ENCODE measurements around the gene PAPPA. TPM values are rescaled to one million over a fixed set of nuclear protein-coding genes. Genes with fewer than 3 reads are reported as not detected.

Gene PAPPA
- total and polyA plus RNA-seq, 4 experiments from 2014 or later = not detected

GRCh38 chr9:116152941-116153764 is 438 bp upstream of the PAPPA start:
- Histone ChIP-seq H3K36me3 (ENCODE audit: insufficient read depth, low read length) (no peaks in the 10 kb centered on the region), H3K4me1 (ENCODE audit: insufficient read depth, low read length) (no peaks in the 10 kb centered on the region), H3K27me3 (ENCODE audit: insufficient read depth, low read length) (peaks cover 6% of the 10 kb centered on the region), H3K9me3 (ENCODE audit: control insufficient read depth in 1 of 2, low read length in 2 of 2) (no peaks in the 10 kb centered on the region), H3K4me3 (ENCODE audit: low read length in 2 of 2) (no peak overlapping the region), H3K27ac (ENCODE audit: low read depth, low read length) (no peak overlapping the region)
- Mint-ChIP-seq H3K9me3 (peaks cover 0 to 7% (median 0%) of the 10 kb centered on the region in 8 donors), H3K27ac (no peak overlapping the region), H3K36me3 (no peaks in the 10 kb centered on the region), H3K4me1 (peaks cover 0 to 3% (median 1%) of the 10 kb centered on the region in 4 donors), H3K4me3 (peak overlapping the region in 1 of 8 donors; percentile 41), H3K27me3 (peaks cover 36 to 39% of the 10 kb centered on the region in 2 donors)
- ChIA-PET POLR2A (ENCODE audit: partially characterized antibody) (no interaction called here), CTCF (ENCODE audit: partially characterized antibody) (interaction anchor here (0.6 kb wide), 1 partner anchor 44 kb away, joined by 4 read pairs; no protein-coding TSS in a partner anchor)
- intact Hi-C loops (cut with micrococcal nuclease) = no loop called here
- DNase-seq = no peak

GRCh38 chr9:116154334-116154975 is 864 bp downstream of the PAPPA start:
- CTCF ChIA-PET (ENCODE audit: partially characterized antibody) = no interaction called here
- Histone ChIP-seq H3K4me1 (ENCODE audit: insufficient read depth, low read length) (no peaks in the 10 kb centered on the region), H3K36me3 (ENCODE audit: insufficient read depth, low read length) (no peaks in the 10 kb centered on the region), H3K27ac (ENCODE audit: low read depth, low read length) (no peak overlapping the region), H3K9me3 (ENCODE audit: control insufficient read depth in 1 of 2, low read length in 2 of 2) (no peaks in the 10 kb centered on the region), H3K27me3 (ENCODE audit: insufficient read depth, low read length) (peaks cover 6% of the 10 kb centered on the region), H3K4me3 (ENCODE audit: low read length in 2 of 2) (no peak overlapping the region)
- Mint-ChIP-seq H3K36me3 (no peaks in the 10 kb centered on the region), H3K9me3 (peaks cover 0 to 7% (median 0%) of the 10 kb centered on the region in 8 donors), H3K27me3 (peaks cover 48 to 49% of the 10 kb centered on the region in 2 donors), H3K4me3 (peak overlapping the region in 1 of 8 donors; percentile 39), H3K27ac (no peak overlapping the region), H3K4me1 (peaks cover 0 to 3% (median 1%) of the 10 kb centered on the region in 4 donors)
- intact Hi-C loops (cut with micrococcal nuclease) = no loop called here
- POLR2A ChIA-PET (ENCODE audit: partially characterized antibody) = no interaction called here
- no peak for DNase-seq

GRCh38 chr9:116154976-116155697 is 1.5 kb downstream of the PAPPA start:
- DNase-seq = no peak
- H3K4me1 Mint-ChIP-seq = peaks cover 0 to 3% (median 1%) of the 10 kb centered on the region in 4 donors
- POLR2A ChIA-PET (ENCODE audit: partially characterized antibody) = no interaction called here
- no peaks in the 10 kb centered on the region for H3K36me3 Mint-ChIP-seq
- peak overlapping the region in 5 of 8 donors; percentile 8 to 59 (median 39) for H3K4me3 Mint-ChIP-seq
- no peak overlapping the region for H3K27ac Mint-ChIP-seq
- peaks cover 47% of the 10 kb centered on the region in 2 donors for H3K27me3 Mint-ChIP-seq
- Histone ChIP-seq H3K36me3 (ENCODE audit: insufficient read depth, low read length) (no peaks in the 10 kb centered on the region), H3K4me1 (ENCODE audit: insufficient read depth, low read length) (no peaks in the 10 kb centered on the region), H3K27me3 (ENCODE audit: insufficient read depth, low read length) (peaks cover 6% of the 10 kb centered on the region), H3K27ac (ENCODE audit: low read depth, low read length) (no peak overlapping the region), H3K9me3 (ENCODE audit: control insufficient read depth in 1 of 2, low read length in 2 of 2) (no peaks in the 10 kb centered on the region), H3K4me3 (ENCODE audit: low read length in 2 of 2) (no peak overlapping the region)
- intact Hi-C loops (cut with micrococcal nuclease) = no loop called here
- H3K9me3 Mint-ChIP-seq = peaks cover 0 to 6% (median 0%) of the 10 kb centered on the region in 8 donors
- CTCF ChIA-PET (ENCODE audit: partially characterized antibody) = no interaction called here

- ChIA-PET CTCF (ENCODE audit: partially characterized antibody) (no interaction called here), POLR2A (ENCODE audit: partially characterized antibody) (no interaction called here)
- peaks cover 6% of the 10 kb centered on the region for H3K27me3 ChIP-seq (ENCODE audit: insufficient read depth, low read length)
- Mint-ChIP-seq H3K9me3 (peaks cover 0 to 6% (median 0%) of the 10 kb centered on the region in 8 donors), H3K27ac (no peak overlapping the region), H3K36me3 (no peaks in the 10 kb centered on the region), H3K4me1 (peaks cover 0 to 3% (median 1%) of the 10 kb centered on the region in 4 donors), H3K4me3 (peak overlapping the region in 1 of 8 donors; percentile 8), H3K27me3 (peaks cover 43 to 47% of the 10 kb centered on the region in 2 donors)
- intact Hi-C loops (cut with micrococcal nuclease) = no loop called here
- no peak overlapping the region for H3K27ac ChIP-seq (ENCODE audit: low read depth, low read length)
- no peaks in the 10 kb centered on the region for H3K9me3 ChIP-seq (ENCODE audit: control insufficient read depth in 1 of 2, low read length in 2 of 2)
- no peak for DNase-seq
- H3K36me3 ChIP-seq (ENCODE audit: insufficient read depth, low read length) = no peaks in the 10 kb centered on the region
- no peak overlapping the region for H3K4me3 ChIP-seq (ENCODE audit: low read length in 2 of 2)
- H3K4me1 ChIP-seq (ENCODE audit: insufficient read depth, low read length) = no peaks in the 10 kb centered on the region
These were observed 2.1 kb downstream of the PAPPA start for GRCh38 chr9:116155698-116156039.

GRCh38 chr9:116156621-116157314 is 3.2 kb downstream of the PAPPA start:
- H3K4me1 ChIP-seq (ENCODE audit: insufficient read depth, low read length) = no peaks in the 10 kb centered on the region
- no peaks in the 10 kb centered on the region for H3K36me3 ChIP-seq (ENCODE audit: insufficient read depth, low read length)
- H3K4me3 ChIP-seq (ENCODE audit: low read length in 2 of 2) = no peak overlapping the region
- no peak overlapping the region for H3K4me3 Mint-ChIP-seq
- peaks cover 0 to 7% (median 0%) of the 10 kb centered on the region in 8 donors for H3K9me3 Mint-ChIP-seq
- no peaks in the 10 kb centered on the region for H3K36me3 Mint-ChIP-seq
- intact Hi-C loops (cut with micrococcal nuclease) = no loop called here
- DNase-seq = no peak
- ChIA-PET CTCF (ENCODE audit: partially characterized antibody) (no interaction called here), POLR2A (ENCODE audit: partially characterized antibody) (no interaction called here)
- no peaks in the 10 kb centered on the region for H3K9me3 ChIP-seq (ENCODE audit: control insufficient read depth in 1 of 2, low read length in 2 of 2)
- peaks cover 0 to 3% (median 1%) of the 10 kb centered on the region in 4 donors for H3K4me1 Mint-ChIP-seq
- H3K27me3 Mint-ChIP-seq = peaks cover 40 to 45% of the 10 kb centered on the region in 2 donors
- no peak overlapping the region for H3K27ac ChIP-seq (ENCODE audit: low read depth, low read length)
- peaks cover 6% of the 10 kb centered on the region for H3K27me3 ChIP-seq (ENCODE audit: insufficient read depth, low read length)
- H3K27ac Mint-ChIP-seq = no peak overlapping the region

- Mint-ChIP-seq H3K27me3 (peaks cover 35 to 41% of the 10 kb centered on the region in 2 donors), H3K36me3 (no peaks in the 10 kb centered on the region), H3K27ac (no peak overlapping the region), H3K9me3 (peaks cover 0 to 7% (median 0%) of the 10 kb centered on the region in 8 donors), H3K4me3 (no peak overlapping the region), H3K4me1 (peaks cover 0 to 3% (median 1%) of the 10 kb centered on the region in 4 donors)
- DNase-seq = no peak
- peaks cover 6% of the 10 kb centered on the region for H3K27me3 ChIP-seq (ENCODE audit: insufficient read depth, low read length)
- ChIA-PET POLR2A (ENCODE audit: partially characterized antibody) (no interaction called here), CTCF (ENCODE audit: partially characterized antibody) (no interaction called here)
- H3K4me3 ChIP-seq (ENCODE audit: low read length in 2 of 2) = no peak overlapping the region
- intact Hi-C loops (cut with micrococcal nuclease) = no loop called here
- H3K9me3 ChIP-seq (ENCODE audit: control insufficient read depth in 1 of 2, low read length in 2 of 2) = no peaks in the 10 kb centered on the region
- H3K27ac ChIP-seq (ENCODE audit: low read depth, low read length) = no peak overlapping the region
- no peaks in the 10 kb centered on the region for H3K36me3 ChIP-seq (ENCODE audit: insufficient read depth, low read length)
- H3K4me1 ChIP-seq (ENCODE audit: insufficient read depth, low read length) = no peaks in the 10 kb centered on the region
These were observed 4.0 kb downstream of the PAPPA start for GRCh38 chr9:116157436-116158138.
